CD14-positive monocyte (primary cell): Measurements from ENCODE around the gene ME2. TPM values are rescaled to one million over a fixed set of nuclear protein-coding genes. Genes with fewer than 3 reads are reported as not detected.
A peak's percentile ranks its signal among the peaks of the same experiment; 100 is the strongest.

ENCODE experiments used
- DNase-seq, 3 donors: peaks; one replicate each; pipeline ENCODE4 v3.0.0-alpha.2; 2011 to 2022
- H2AFZ ChIP-seq: 2 replicates; pipeline ENCODE4 v1.6.0; 2012; ENCODE audit warnings: mild to moderate bottlenecking, low read depth, low read length, inconsistent platforms; ENCODE audit not compliant: insufficient read depth, poor library complexity, severe bottlenecking
- H3K27ac ChIP-seq, 2 donors: 1 replicate in 1 of 2; 2 replicates in 1 of 2; pipeline ENCODE4 v1.5.1; 2012 to 2013; ENCODE audit warnings: low read length in 2 of 2, control low read depth in 1 of 2, inconsistent platforms in 1 of 2, low read depth in 1 of 2, mild to moderate bottlenecking in 1 of 2
- H3K27me3 ChIP-seq, 2 donors: one replicate each; pipeline versions ENCODE4 v1.6.0 to v1.6.1; 2011 to 2013; ENCODE audit warnings: low read length in 2 of 2; ENCODE audit not compliant: control insufficient read depth in 2 of 2, insufficient read depth in 2 of 2
- H3K36me3 ChIP-seq, 2 donors: replicated peaks in 1 of 2; 1 replicate in 1 of 2; 2 replicates in 1 of 2; pipeline versions ENCODE4 v1.5.1 to v1.6.1; 2012 to 2013; ENCODE audit warnings: low read length in 2 of 2, control low read depth in 1 of 2, inconsistent platforms in 1 of 2, mild to moderate bottlenecking in 1 of 2; ENCODE audit not compliant: insufficient read depth in 2 of 2, control insufficient read depth in 1 of 2
- H3K4me1 ChIP-seq, 2 donors: 1 replicate in 1 of 2; 2 replicates in 1 of 2; pipeline versions ENCODE4 v1.5.1 to v1.6.1; 2012 to 2013; ENCODE audit warnings: low read length in 2 of 2, control low read depth in 1 of 2, inconsistent platforms in 1 of 2, mild to moderate bottlenecking in 1 of 2, moderate library complexity in 1 of 2; ENCODE audit not compliant: insufficient read depth in 2 of 2, control insufficient read depth in 1 of 2
- H3K4me2 ChIP-seq: replicated peaks from 2 replicates; pipeline ENCODE3; 2012; ENCODE audit warnings: low read length, moderate library complexity, mild to moderate bottlenecking; ENCODE audit not compliant: poor library complexity, severe bottlenecking; ENCODE audit errors: extremely low read depth
- H3K4me3 ChIP-seq, 3 experiments: fragments of 200-600 bp in 1 of 3; sonication (generic) in 1 of 3; replicated peaks in 1 of 3; 1 replicate in 2 of 3; 2 replicates in 1 of 3; pipeline ENCODE4 v1.5.1; 2011 to 2013; ENCODE audit warnings: low read length in 3 of 3, mild to moderate bottlenecking in 3 of 3, control low read depth in 2 of 3, low read depth in 2 of 3, inconsistent platforms in 1 of 3, moderate library complexity in 1 of 3
- H3K79me2 ChIP-seq: 2 replicates; pipeline ENCODE4 v1.6.0; 2012; ENCODE audit warnings: mild to moderate bottlenecking, control low read depth, inconsistent platforms, low read length, moderate library complexity; ENCODE audit not compliant: insufficient read depth
- H3K9ac ChIP-seq: 2 replicates; pipeline ENCODE4 v1.6.0; 2017; ENCODE audit warnings: low read length, mild to moderate bottlenecking; ENCODE audit not compliant: insufficient read depth, poor library complexity, severe bottlenecking
- H3K9me3 ChIP-seq, 2 donors: replicated peaks in 1 of 2; 1 replicate in 1 of 2; 2 replicates in 1 of 2; pipeline versions ENCODE4 v1.5.1 to v1.6.1; 2012 to 2013; ENCODE audit warnings: low read length in 2 of 2, control low read depth in 1 of 2; ENCODE audit not compliant: control insufficient read depth in 1 of 2, insufficient read depth in 1 of 2
- H4K20me1 ChIP-seq: 2 replicates; pipeline ENCODE4 v1.6.0; 2012; ENCODE audit warnings: mild to moderate bottlenecking, low read length, control low read depth, moderate library complexity; ENCODE audit not compliant: insufficient read depth
- H3K27ac Mint-ChIP-seq, 7 donors: one replicate each; pipeline ENCODE4 v1.8.0; 2020; ENCODE audit warnings: mild to moderate bottlenecking in 7 of 7, mixed read lengths in 7 of 7, moderate library complexity in 6 of 7, inconsistent platforms in 2 of 7
- H3K27me3 Mint-ChIP-seq, 3 donors: one replicate each; pipeline ENCODE4 v1.8.0; 2021 to 2022; ENCODE audit warnings: low read depth in 3 of 3, mild to moderate bottlenecking in 3 of 3, mixed read lengths in 3 of 3, moderate library complexity in 3 of 3, inconsistent platforms in 1 of 3
- H3K36me3 Mint-ChIP-seq, 2 donors: one replicate each; pipeline ENCODE4 v1.8.0; 2020; ENCODE audit warnings: mixed read lengths in 2 of 2, inconsistent platforms in 1 of 2, mild to moderate bottlenecking in 1 of 2
- H3K4me1 Mint-ChIP-seq: one replicate; pipeline ENCODE4 v1.8.0; 2020; ENCODE audit warnings: mild to moderate bottlenecking, mixed read lengths
- H3K4me3 Mint-ChIP-seq, 2 donors: one replicate each; pipeline ENCODE4 v1.8.0; 2020; ENCODE audit warnings: mild to moderate bottlenecking in 2 of 2, mixed read lengths in 2 of 2, moderate library complexity in 1 of 2
- H3K9me3 Mint-ChIP-seq, 7 donors: one replicate each; pipeline ENCODE4 v1.8.0; 2020 to 2022; ENCODE audit warnings: mixed read lengths in 7 of 7, mild to moderate bottlenecking in 6 of 7, moderate library complexity in 6 of 7, inconsistent platforms in 2 of 7
- WGBS: methylation state at CpG from one replicate; pipeline ENCODE4 v1.1.5; 2013; ENCODE audit warnings: missing lambda C conversion rate; ENCODE audit not compliant: insufficient coverage; 5-methylcytosine and 5-hydroxymethylcytosine counted together
- intact Hi-C, 2 donors: fragments of 100-400 bp; cut with micrococcal nuclease; formaldehyde crosslinking; loops; one replicate each; pipeline versions ENCODE4 v1.15.0 to v1.15.1; 2023
- polyA plus RNA-seq, 3 donors: library from polyadenylated mRNA; depleted of rRNA in 1 of 3; unstranded in 2 of 3; stranded (reverse) in 1 of 3; fragments of 300-500 nt in 2 of 3; fragments of >200 nt in 1 of 3; fragmentation: Illumina TruSeq in 2 of 3; gene quantifications; 1 replicate in 2 of 3; 2 replicates in 1 of 3; pipeline ENCODE4 v1.2.3, GENCODE V29; 2012 to 2021
- TF ChIP-seq, protein P1 (sequence below): fragments of 200-600 bp; IDR thresholded peaks from one replicate; pipeline ENCODE4 v1.8.0; 2022; ENCODE audit warnings: antibody characterized with exemption, mild to moderate bottlenecking

Gene ME2
- polyA plus RNA-seq, 3 donors = 48.7 to 93.8 (median 71.7) TPM

DNA sequence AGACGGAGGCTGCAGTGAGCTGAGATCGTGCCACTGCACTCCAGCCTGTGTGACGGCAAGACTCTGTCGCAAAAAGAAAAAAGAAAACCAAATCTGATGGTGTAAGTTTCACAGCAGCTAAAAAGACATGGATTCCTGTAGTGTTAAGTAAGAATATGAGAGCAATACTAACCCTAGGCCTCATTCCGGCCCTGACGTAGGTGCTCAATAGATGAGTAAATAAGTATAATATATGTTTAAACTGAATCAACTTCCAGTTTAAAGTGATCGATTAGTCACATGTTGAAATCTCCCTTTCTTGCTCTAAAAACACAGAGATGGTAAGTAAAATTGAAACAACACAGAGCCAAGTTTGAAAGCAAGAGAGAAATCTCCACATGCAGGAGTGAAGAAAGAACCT is 8.0 kb downstream of the ME2 start:
- Mint-ChIP-seq H3K27ac (peak overlapping the region in 3 of 7 donors; percentile 14 to 82 (median 63)), H3K27me3 (peaks cover 0 to 2% (median 0%) of the 10 kb centered on the region in 3 donors), H3K36me3 (peaks cover 15 to 25% of the 10 kb centered on the region in 2 donors), H3K9me3 (peaks cover 0 to 9% (median 3%) of the 10 kb centered on the region in 7 donors), H3K4me3 (no peak overlapping the region), H3K4me1 (peaks cover 22% of the 10 kb centered on the region)
- peaks cover 0 to 7% of the 10 kb centered on the region in 2 donors for H3K9me3 ChIP-seq
- TF ChIP-seq, protein P1, sequence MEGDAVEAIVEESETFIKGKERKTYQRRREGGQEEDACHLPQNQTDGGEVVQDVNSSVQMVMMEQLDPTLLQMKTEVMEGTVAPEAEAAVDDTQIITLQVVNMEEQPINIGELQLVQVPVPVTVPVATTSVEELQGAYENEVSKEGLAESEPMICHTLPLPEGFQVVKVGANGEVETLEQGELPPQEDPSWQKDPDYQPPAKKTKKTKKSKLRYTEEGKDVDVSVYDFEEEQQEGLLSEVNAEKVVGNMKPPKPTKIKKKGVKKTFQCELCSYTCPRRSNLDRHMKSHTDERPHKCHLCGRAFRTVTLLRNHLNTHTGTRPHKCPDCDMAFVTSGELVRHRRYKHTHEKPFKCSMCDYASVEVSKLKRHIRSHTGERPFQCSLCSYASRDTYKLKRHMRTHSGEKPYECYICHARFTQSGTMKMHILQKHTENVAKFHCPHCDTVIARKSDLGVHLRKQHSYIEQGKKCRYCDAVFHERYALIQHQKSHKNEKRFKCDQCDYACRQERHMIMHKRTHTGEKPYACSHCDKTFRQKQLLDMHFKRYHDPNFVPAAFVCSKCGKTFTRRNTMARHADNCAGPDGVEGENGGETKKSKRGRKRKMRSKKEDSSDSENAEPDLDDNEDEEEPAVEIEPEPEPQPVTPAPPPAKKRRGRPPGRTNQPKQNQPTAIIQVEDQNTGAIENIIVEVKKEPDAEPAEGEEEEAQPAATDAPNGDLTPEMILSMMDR = no peak
- H3K4me2 ChIP-seq = no peak overlapping the region
- peaks cover 5 to 38% of the 10 kb centered on the region in 2 donors for H3K36me3 ChIP-seq
- peaks cover 20% of the 10 kb centered on the region in 2 donors for H3K4me1 ChIP-seq
- intact Hi-C loops = no loop called here
- H3K4me3 ChIP-seq = no peak overlapping the region
- WGBS = 94% methylated on average over 3 of the region's 7 CpGs
- peaks cover 85% of the 10 kb centered on the region for H4K20me1 ChIP-seq
- H3K27me3 ChIP-seq = no peaks in the 10 kb centered on the region
- no peak for DNase-seq
- no peak overlapping the region for H3K27ac ChIP-seq
- H2AFZ ChIP-seq = no peak overlapping the region
- H3K9ac ChIP-seq = no peak overlapping the region
- H3K79me2 ChIP-seq = peaks cover 98% of the 10 kb centered on the region

DNA sequence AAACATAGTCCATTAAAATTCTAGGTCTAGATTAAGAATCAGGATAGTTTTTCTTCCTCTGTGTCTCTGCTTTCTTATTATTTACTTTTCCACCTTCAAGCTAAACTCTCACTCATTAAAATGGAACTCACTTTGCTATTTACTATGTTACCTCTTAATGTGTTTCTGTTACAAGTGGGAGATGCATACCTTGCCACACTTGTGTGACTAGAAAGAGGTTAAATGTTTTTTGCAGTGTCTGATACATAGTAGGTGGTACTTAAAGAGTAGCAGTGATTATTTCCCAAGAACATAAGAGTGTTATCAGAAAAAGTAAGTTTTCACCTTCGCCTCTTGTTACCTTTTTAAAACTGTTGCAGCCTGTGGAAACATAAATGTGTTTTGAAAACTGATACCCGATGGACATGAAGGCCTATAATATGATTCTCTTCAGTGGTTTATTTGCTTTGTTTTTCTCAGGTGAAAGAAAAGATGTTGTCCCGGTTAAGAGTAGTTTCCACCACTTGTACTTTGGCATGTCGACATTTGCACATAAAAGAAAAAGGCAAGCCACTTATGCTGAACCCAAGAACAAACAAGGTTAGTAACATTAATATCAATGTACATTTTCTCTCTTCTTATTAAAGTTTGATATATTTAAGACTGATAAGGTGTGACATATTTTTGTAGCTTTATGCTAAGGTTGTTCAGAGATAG is 16.6 kb downstream of the ME2 start:
- H3K4me1 ChIP-seq = no peaks in the 10 kb centered on the region
- H3K9me3 ChIP-seq = no peaks in the 10 kb centered on the region
- 100% methylated on average over 1 of the region's 4 CpGs for WGBS
- H3K9me3 Mint-ChIP-seq = peaks cover 0 to under 1% (median 0%) of the 10 kb centered on the region in 7 donors
- TF ChIP-seq, protein P1 = no peak
- H3K9ac ChIP-seq = no peak overlapping the region
- DNase-seq = no peak
- peaks cover 57% of the 10 kb centered on the region for H3K79me2 ChIP-seq
- peak overlapping the region in 2 of 7 donors; percentile 24 to 54 for H3K27ac Mint-ChIP-seq
- intact Hi-C loops = no loop called here
- no peak overlapping the region for H3K4me3 Mint-ChIP-seq
- peaks cover 41 to 53% of the 10 kb centered on the region in 2 donors for H3K36me3 ChIP-seq
- no peak overlapping the region for H3K4me3 ChIP-seq
- H3K4me1 Mint-ChIP-seq = no peaks in the 10 kb centered on the region
- no peaks in the 10 kb centered on the region for H3K27me3 ChIP-seq
- peaks cover 38 to 56% of the 10 kb centered on the region in 2 donors for H3K36me3 Mint-ChIP-seq
- no peak overlapping the region for H3K4me2 ChIP-seq
- H3K27me3 Mint-ChIP-seq = no peaks in the 10 kb centered on the region
- peaks cover 82% of the 10 kb centered on the region for H4K20me1 ChIP-seq
- H3K27ac ChIP-seq = peak overlapping the region in 1 of 2 donors; percentile 44
- no peak overlapping the region for H2AFZ ChIP-seq
